Thyroid gland (tissue), 4 donors: ENCODE results near the gene ZNF655.

Experiments
- CTCF ChIP-seq, 6 experiments: fragments of 200-600 bp in 3 of 6; fragments of 450-650 bp in 3 of 6; sonication (generic) in 3 of 6; IDR thresholded peaks; one replicate each; pipeline ENCODE4 v1.5.1; 2016 to 2019; ENCODE audit warnings: antibody characterized with exemption in 6 of 6, mild to moderate bottlenecking in 2 of 6, inconsistent platforms in 1 of 6, moderate library complexity in 1 of 6
- POLR2A ChIP-seq, 2 donors: fragments of 450-650 bp; IDR thresholded peaks; one replicate each; pipeline ENCODE4 v1.6.1; 2017; ENCODE audit warnings: antibody characterized with exemption in 2 of 2, mild to moderate bottlenecking in 2 of 2, moderate library complexity in 1 of 2

GRCh38 chr7:99616359-99617191 is 58.1 kb downstream of the ZNF655 start, which contains the start of gene ZSCAN25:
- peak in 1 of 2 donors; percentile 59 for TF ChIP-seq POLR2A (IDR thresholded peaks at IDR 0.05)
- TF ChIP-seq CTCF (IDR thresholded peaks at IDR 0.05): peak in 2 of 6 experiments; percentile 9 to 10
